ENCODE measurements around the gene SEC16A.
A peak's percentile ranks its signal among the peaks of the same experiment; 100 is the strongest.

SEC16A gene

GRCh38 chr9:136519263-136520052 is 36.6 kb upstream of the SEC16A start:
- H3K9me3 ChIP-seq (ENCODE audit: control insufficient read depth in 1 of 2, low read length in 2 of 2): no peaks in the 10 kb centered on the region
- H3K4me3 ChIP-seq (ENCODE audit: low read depth in 1 of 2, low read length in 2 of 2): peak overlapping the region in 1 of 2 donors; percentile 8
- H3K36me3 ChIP-seq (ENCODE audit: control insufficient read depth in 1 of 2, insufficient read depth in 2 of 2, low read length in 2 of 2): peaks cover 26 to 56% of the 10 kb centered on the region in 2 donors
- H3K4me1 ChIP-seq (ENCODE audit: control insufficient read depth in 1 of 2, insufficient read depth in 2 of 2, low read length in 2 of 2): peaks cover 46 to 54% of the 10 kb centered on the region in 2 donors
- H3K27ac ChIP-seq (ENCODE audit: low read depth, low read length): peak overlapping the region; percentile 32
- no peaks in the 10 kb centered on the region for H3K27me3 ChIP-seq (ENCODE audit: control insufficient read depth in 1 of 2, insufficient read depth in 2 of 2, low read length in 2 of 2)
- H3K9ac ChIP-seq (ENCODE audit: low read depth in 1 of 2, low read length in 2 of 2): peak overlapping the region in 1 of 2 donors; percentile 32

GRCh38 chr9:136518623-136519022 is 35.8 kb upstream of the SEC16A start:
- Histone ChIP-seq H3K36me3 (ENCODE audit: control insufficient read depth in 1 of 2, insufficient read depth in 2 of 2, low read length in 2 of 2) (peaks cover 33 to 64% of the 10 kb centered on the region in 2 donors), H3K4me3 (ENCODE audit: low read depth in 1 of 2, low read length in 2 of 2) (no peak overlapping the region), H3K4me1 (ENCODE audit: control insufficient read depth in 1 of 2, insufficient read depth in 2 of 2, low read length in 2 of 2) (peaks cover 38 to 46% of the 10 kb centered on the region in 2 donors), H3K9me3 (ENCODE audit: control insufficient read depth in 1 of 2, low read length in 2 of 2) (no peaks in the 10 kb centered on the region), H3K27me3 (ENCODE audit: control insufficient read depth in 1 of 2, insufficient read depth in 2 of 2, low read length in 2 of 2) (no peaks in the 10 kb centered on the region), H3K27ac (ENCODE audit: low read depth, low read length) (no peak overlapping the region), H3K9ac (ENCODE audit: low read depth in 1 of 2, low read length in 2 of 2) (no peak overlapping the region)

- H3K4me3 ChIP-seq (ENCODE audit: low read depth in 1 of 2, low read length in 2 of 2): no peak overlapping the region
- H3K4me1 ChIP-seq (ENCODE audit: control insufficient read depth in 1 of 2, insufficient read depth in 2 of 2, low read length in 2 of 2): peaks cover 32 to 40% of the 10 kb centered on the region in 2 donors
- H3K27ac ChIP-seq (ENCODE audit: low read depth, low read length): no peak overlapping the region
- no peak overlapping the region for H3K9ac ChIP-seq (ENCODE audit: low read depth in 1 of 2, low read length in 2 of 2)
- peaks cover 35 to 69% of the 10 kb centered on the region in 2 donors for H3K36me3 ChIP-seq (ENCODE audit: control insufficient read depth in 1 of 2, insufficient read depth in 2 of 2, low read length in 2 of 2)
- H3K27me3 ChIP-seq (ENCODE audit: control insufficient read depth in 1 of 2, insufficient read depth in 2 of 2, low read length in 2 of 2): no peaks in the 10 kb centered on the region
- H3K9me3 ChIP-seq (ENCODE audit: control insufficient read depth in 1 of 2, low read length in 2 of 2): no peaks in the 10 kb centered on the region
Measured at GRCh38 chr9:136517950-136518349, 35.1 kb upstream of the SEC16A start.

- Histone ChIP-seq H3K27me3 (ENCODE audit: control insufficient read depth in 1 of 2, insufficient read depth in 2 of 2, low read length in 2 of 2) (no peaks in the 10 kb centered on the region), H3K4me1 (ENCODE audit: control insufficient read depth in 1 of 2, insufficient read depth in 2 of 2, low read length in 2 of 2) (peaks cover 25 to 32% of the 10 kb centered on the region in 2 donors), H3K9me3 (ENCODE audit: control insufficient read depth in 1 of 2, low read length in 2 of 2) (no peaks in the 10 kb centered on the region), H3K27ac (ENCODE audit: low read depth, low read length) (no peak overlapping the region), H3K9ac (ENCODE audit: low read depth in 1 of 2, low read length in 2 of 2) (no peak overlapping the region), H3K36me3 (ENCODE audit: control insufficient read depth in 1 of 2, insufficient read depth in 2 of 2, low read length in 2 of 2) (peaks cover 36 to 66% of the 10 kb centered on the region in 2 donors), H3K4me3 (ENCODE audit: low read depth in 1 of 2, low read length in 2 of 2) (no peak overlapping the region)
Measured at GRCh38 chr9:136517012-136517743, 34.3 kb upstream of the SEC16A start.

GRCh38 chr9:136516191-136516654 is 33.4 kb upstream of the SEC16A start:
- Histone ChIP-seq H3K27me3 (ENCODE audit: control insufficient read depth in 1 of 2, insufficient read depth in 2 of 2, low read length in 2 of 2) (no peaks in the 10 kb centered on the region), H3K27ac (ENCODE audit: low read depth, low read length) (no peak overlapping the region)

GRCh38 chr9:136515276-136515675 is 32.4 kb upstream of the SEC16A start:
- no peak overlapping the region for H3K27ac ChIP-seq (ENCODE audit: low read depth, low read length)
- H3K4me3 ChIP-seq (ENCODE audit: low read depth in 1 of 2, low read length in 2 of 2): no peak overlapping the region
- H3K36me3 ChIP-seq (ENCODE audit: control insufficient read depth in 1 of 2, insufficient read depth in 2 of 2, low read length in 2 of 2): peaks cover 36 to 85% of the 10 kb centered on the region in 2 donors
- H3K4me1 ChIP-seq (ENCODE audit: control insufficient read depth in 1 of 2, insufficient read depth in 2 of 2, low read length in 2 of 2): peaks cover 12 to 16% of the 10 kb centered on the region in 2 donors
- H3K9me3 ChIP-seq (ENCODE audit: control insufficient read depth in 1 of 2, low read length in 2 of 2): no peaks in the 10 kb centered on the region
- no peaks in the 10 kb centered on the region for H3K27me3 ChIP-seq (ENCODE audit: control insufficient read depth in 1 of 2, insufficient read depth in 2 of 2, low read length in 2 of 2)
- H3K9ac ChIP-seq (ENCODE audit: low read depth in 1 of 2, low read length in 2 of 2): no peak overlapping the region

More at GRCh38 chr9:136516191-136516654, 33.4 kb upstream of the SEC16A start:
- no peaks in the 10 kb centered on the region for H3K9me3 ChIP-seq (ENCODE audit: control insufficient read depth in 1 of 2, low read length in 2 of 2)
- peaks cover 36 to 76% of the 10 kb centered on the region in 2 donors for H3K36me3 ChIP-seq (ENCODE audit: control insufficient read depth in 1 of 2, insufficient read depth in 2 of 2, low read length in 2 of 2)
- peaks cover 18 to 25% of the 10 kb centered on the region in 2 donors for H3K4me1 ChIP-seq (ENCODE audit: control insufficient read depth in 1 of 2, insufficient read depth in 2 of 2, low read length in 2 of 2)
- H3K4me3 ChIP-seq (ENCODE audit: low read depth in 1 of 2, low read length in 2 of 2): no peak overlapping the region
- H3K9ac ChIP-seq (ENCODE audit: low read depth in 1 of 2, low read length in 2 of 2): no peak overlapping the region

GRCh38 chr9:136514022-136514714 is 31.3 kb upstream of the SEC16A start:
- H3K9me3 ChIP-seq (ENCODE audit: control insufficient read depth in 1 of 2, low read length in 2 of 2): no peaks in the 10 kb centered on the region
- no peaks in the 10 kb centered on the region for H3K27me3 ChIP-seq (ENCODE audit: control insufficient read depth in 1 of 2, insufficient read depth in 2 of 2, low read length in 2 of 2)
- peaks cover 4 to 6% of the 10 kb centered on the region in 2 donors for H3K4me1 ChIP-seq (ENCODE audit: control insufficient read depth in 1 of 2, insufficient read depth in 2 of 2, low read length in 2 of 2)
- H3K27ac ChIP-seq (ENCODE audit: low read depth, low read length): no peak overlapping the region
- no peak overlapping the region for H3K9ac ChIP-seq (ENCODE audit: low read depth in 1 of 2, low read length in 2 of 2)
- H3K36me3 ChIP-seq (ENCODE audit: control insufficient read depth in 1 of 2, insufficient read depth in 2 of 2, low read length in 2 of 2): peaks cover 41 to 94% of the 10 kb centered on the region in 2 donors
- H3K4me3 ChIP-seq (ENCODE audit: low read depth in 1 of 2, low read length in 2 of 2): no peak overlapping the region

- Histone ChIP-seq H3K36me3 (ENCODE audit: control insufficient read depth in 1 of 2, insufficient read depth in 2 of 2, low read length in 2 of 2) (peaks cover 38 to 93% of the 10 kb centered on the region in 2 donors), H3K9me3 (ENCODE audit: control insufficient read depth in 1 of 2, low read length in 2 of 2) (no peaks in the 10 kb centered on the region), H3K27me3 (ENCODE audit: control insufficient read depth in 1 of 2, insufficient read depth in 2 of 2, low read length in 2 of 2) (no peaks in the 10 kb centered on the region), H3K27ac (ENCODE audit: low read depth, low read length) (no peak overlapping the region), H3K4me3 (ENCODE audit: low read depth in 1 of 2, low read length in 2 of 2) (no peak overlapping the region), H3K9ac (ENCODE audit: low read depth in 1 of 2, low read length in 2 of 2) (no peak overlapping the region), H3K4me1 (ENCODE audit: control insufficient read depth in 1 of 2, insufficient read depth in 2 of 2, low read length in 2 of 2) (no peaks in the 10 kb centered on the region)
Measured at GRCh38 chr9:136513191-136513590, 30.4 kb upstream of the SEC16A start.

- Histone ChIP-seq H3K36me3 (ENCODE audit: control insufficient read depth in 1 of 2, insufficient read depth in 2 of 2, low read length in 2 of 2) (peaks cover 38 to 93% of the 10 kb centered on the region in 2 donors), H3K4me1 (ENCODE audit: control insufficient read depth in 1 of 2, insufficient read depth in 2 of 2, low read length in 2 of 2) (no peaks in the 10 kb centered on the region), H3K4me3 (ENCODE audit: low read depth in 1 of 2, low read length in 2 of 2) (no peak overlapping the region), H3K27ac (ENCODE audit: low read depth, low read length) (peak overlapping the region; percentile 66), H3K9ac (ENCODE audit: low read depth in 1 of 2, low read length in 2 of 2) (no peak overlapping the region), H3K9me3 (ENCODE audit: control insufficient read depth in 1 of 2, low read length in 2 of 2) (no peaks in the 10 kb centered on the region), H3K27me3 (ENCODE audit: control insufficient read depth in 1 of 2, insufficient read depth in 2 of 2, low read length in 2 of 2) (no peaks in the 10 kb centered on the region)
Measured at GRCh38 chr9:136512651-136513071, 29.8 kb upstream of the SEC16A start.

Measured in duodenal mucosa (tissue), 2 donors.